ENCODE measurements around the gene DPP10.

Gene DPP10

DNA sequence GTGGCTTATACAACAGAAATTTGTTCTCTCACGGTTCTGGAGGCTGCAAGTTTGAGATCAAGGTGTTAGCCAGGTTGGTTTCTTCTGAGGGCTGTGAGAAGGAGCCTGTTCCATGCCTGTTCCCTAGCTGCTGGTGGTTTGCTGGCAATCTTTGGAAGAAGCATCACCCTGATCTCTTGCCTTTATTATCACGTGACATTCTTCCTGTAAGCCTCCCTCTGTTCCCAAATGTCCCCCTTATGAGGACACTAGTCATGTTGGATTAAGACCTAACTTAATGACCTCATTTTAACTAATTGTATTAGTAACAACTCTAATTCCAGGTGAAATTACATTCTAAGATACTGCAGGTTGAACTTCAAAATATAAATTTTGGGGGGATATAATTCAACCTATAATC is 135.2 kb downstream of the DPP10 start:
- no peak for DNase-seq (ENCODE audit: low read depth)
- TF ChIP-seq, protein P1, sequence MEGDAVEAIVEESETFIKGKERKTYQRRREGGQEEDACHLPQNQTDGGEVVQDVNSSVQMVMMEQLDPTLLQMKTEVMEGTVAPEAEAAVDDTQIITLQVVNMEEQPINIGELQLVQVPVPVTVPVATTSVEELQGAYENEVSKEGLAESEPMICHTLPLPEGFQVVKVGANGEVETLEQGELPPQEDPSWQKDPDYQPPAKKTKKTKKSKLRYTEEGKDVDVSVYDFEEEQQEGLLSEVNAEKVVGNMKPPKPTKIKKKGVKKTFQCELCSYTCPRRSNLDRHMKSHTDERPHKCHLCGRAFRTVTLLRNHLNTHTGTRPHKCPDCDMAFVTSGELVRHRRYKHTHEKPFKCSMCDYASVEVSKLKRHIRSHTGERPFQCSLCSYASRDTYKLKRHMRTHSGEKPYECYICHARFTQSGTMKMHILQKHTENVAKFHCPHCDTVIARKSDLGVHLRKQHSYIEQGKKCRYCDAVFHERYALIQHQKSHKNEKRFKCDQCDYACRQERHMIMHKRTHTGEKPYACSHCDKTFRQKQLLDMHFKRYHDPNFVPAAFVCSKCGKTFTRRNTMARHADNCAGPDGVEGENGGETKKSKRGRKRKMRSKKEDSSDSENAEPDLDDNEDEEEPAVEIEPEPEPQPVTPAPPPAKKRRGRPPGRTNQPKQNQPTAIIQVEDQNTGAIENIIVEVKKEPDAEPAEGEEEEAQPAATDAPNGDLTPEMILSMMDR (conservative IDR thresholded peaks at IDR 0.05; ENCODE audit: low read depth, low read length) = no peak
- H3K4me3 ChIP-seq (ENCODE audit: low read length) = no peak overlapping the region

- TF ChIP-seq, protein P1 (conservative IDR thresholded peaks at IDR 0.05; ENCODE audit: low read depth, low read length) = no peak
- no peak overlapping the region for H3K4me3 ChIP-seq (ENCODE audit: low read length)
- DNase-seq (ENCODE audit: low read depth) = no peak
These were observed 137.1 kb downstream of the DPP10 start for GRCh38 chr2:114579542-114579941.

- TF ChIP-seq, protein P1 (conservative IDR thresholded peaks at IDR 0.05; ENCODE audit: low read depth, low read length) = no peak
- DNase-seq (ENCODE audit: low read depth) = no peak
- H3K4me3 ChIP-seq (ENCODE audit: low read length) = no peak overlapping the region
These were observed 138.2 kb downstream of the DPP10 start for GRCh38 chr2:114580691-114581090.

- DNase-seq (ENCODE audit: low read depth) = no peak
- TF ChIP-seq, protein P1 (conservative IDR thresholded peaks at IDR 0.05; ENCODE audit: low read depth, low read length) = no peak
- H3K4me3 ChIP-seq (ENCODE audit: low read length) = no peak overlapping the region
These were observed 155.9 kb downstream of the DPP10 start for GRCh38 chr2:114598329-114598728.

GRCh38 chr2:114609203-114609602 is 166.8 kb downstream of the DPP10 start:
- DNase-seq (ENCODE audit: low read depth) = no peak
- no peak overlapping the region for H3K4me3 ChIP-seq (ENCODE audit: low read length)
- TF ChIP-seq, protein P1 (conservative IDR thresholded peaks at IDR 0.05; ENCODE audit: low read depth, low read length) = no peak

DNA sequence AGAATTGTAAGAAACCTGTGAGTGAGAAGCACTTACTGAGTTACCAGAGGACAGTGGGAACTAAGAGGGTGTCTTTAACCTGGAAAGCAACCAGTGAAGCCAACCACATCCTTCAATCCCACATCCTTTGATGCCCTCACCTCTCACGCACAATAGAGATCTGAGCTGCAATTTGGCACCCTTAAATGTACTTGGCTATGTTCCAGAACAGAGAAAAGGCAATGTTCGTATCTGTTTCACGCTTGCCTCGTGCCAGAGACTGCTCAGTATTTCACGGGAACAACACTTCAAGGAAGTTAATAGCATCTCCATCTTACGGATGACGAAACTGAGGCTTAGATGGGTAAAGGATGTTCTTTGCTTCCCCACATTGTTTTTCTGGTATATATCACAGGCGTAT is 167.4 kb downstream of the DPP10 start:
- H3K4me3 ChIP-seq (ENCODE audit: low read length) = no peak overlapping the region
- TF ChIP-seq, protein P1 (conservative IDR thresholded peaks at IDR 0.05; ENCODE audit: low read depth, low read length) = no peak
- DNase-seq (ENCODE audit: low read depth) = no peak

DNA sequence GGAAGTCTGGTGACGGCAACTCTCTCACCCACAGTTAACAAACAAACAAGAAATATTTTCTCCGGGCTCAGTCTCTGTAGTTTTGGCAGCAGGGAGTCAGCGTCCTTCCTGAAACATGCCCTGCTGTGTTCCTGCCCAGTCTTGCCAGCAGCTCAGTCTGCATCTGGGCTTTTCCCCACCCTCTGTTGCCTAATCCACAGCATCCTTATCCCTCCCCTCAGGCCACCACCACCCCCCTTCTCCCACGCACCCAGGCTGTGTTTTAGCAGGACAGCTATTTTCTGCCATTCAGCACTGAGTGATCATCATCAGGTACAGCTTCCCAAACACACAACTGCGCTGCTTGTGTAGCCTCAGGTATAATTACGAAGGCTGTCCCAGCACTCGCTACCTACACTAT is 168.2 kb downstream of the DPP10 start:
- TF ChIP-seq, protein P1 (conservative IDR thresholded peaks at IDR 0.05; ENCODE audit: low read depth, low read length) = no peak
- no peak for DNase-seq (ENCODE audit: low read depth)
- no peak overlapping the region for H3K4me3 ChIP-seq (ENCODE audit: low read length)

Measured in retinal pigment epithelial cell (primary cell).